Peyer's patch (tissue), 4 donors: ENCODE results near the gene NHEJ1.

Experiments
- CTCF ChIP-seq, 6 experiments: fragments of 450-650 bp in 4 of 6; fragments of 200-600 bp in 2 of 6; sonication (generic) in 1 of 6; IDR thresholded peaks; one replicate each; pipeline ENCODE4 v1.5.1; 2017 to 2019; ENCODE audit warnings: antibody characterized with exemption in 6 of 6, mild to moderate bottlenecking in 3 of 6, moderate library complexity in 1 of 6
- POLR2A ChIP-seq, 2 donors: fragments of 450-650 bp; IDR thresholded peaks; one replicate each; pipeline ENCODE4 v1.5.1; 2017; ENCODE audit warnings: antibody characterized with exemption in 2 of 2, mild to moderate bottlenecking in 2 of 2, moderate library complexity in 2 of 2

GRCh38 chr2:219209236-219210195 is 48.9 kb upstream of the NHEJ1 start:
- TF ChIP-seq CTCF (IDR thresholded peaks at IDR 0.05) = no peak
- no peak for TF ChIP-seq POLR2A (IDR thresholded peaks at IDR 0.05)
